K562 (cell line): ENCODE results near the gene ARHGEF26.

Experiments
- CTCF ChIP-seq, 3 experiments: IDR thresholded peaks in 2 of 3; conservative IDR thresholded peaks in 1 of 3; 2 replicates each; pipeline ENCODE4 v1.5.1; 2011 to 2012; ENCODE audit warnings: low read length in 3 of 3, mild to moderate bottlenecking in 3 of 3, control low read depth in 2 of 3, improper control_type of control experiment in 1 of 3, inconsistent platforms in 1 of 3, low read depth in 1 of 3, mixed read lengths in 1 of 3, moderate library complexity in 1 of 3; ENCODE audit not compliant: insufficient read depth in 2 of 3
- FOS ChIP-seq: IDR thresholded peaks from 3 replicates; pipeline ENCODE4 v1.6.1; 2011; ENCODE audit not compliant: insufficient read length; ENCODE audit errors: extremely low read depth
- FOSL1 ChIP-seq: fragments of 200-800 bp; sonication (Bioruptor generic); conservative IDR thresholded peaks from 2 replicates; pipeline ENCODE4 v1.6.1; 2016; ENCODE audit warnings: missing genetic modification characterization, missing compliant biosample characterization
- MAFG ChIP-seq: fragments of 450-650 bp; conservative IDR thresholded peaks from 2 replicates; pipeline ENCODE4 v1.6.1; 2016; ENCODE audit warnings: missing genetic modification characterization, missing compliant biosample characterization
- MAX ChIP-seq: sonication (generic); formaldehyde crosslinking; IDR thresholded peaks from 2 replicates; pipeline ENCODE4 v1.9.0; 2022; ENCODE audit warnings: mild to moderate bottlenecking, missing genetic modification reagents
- SOX6 ChIP-seq: fragments of 450-650 bp; IDR thresholded peaks from 2 replicates; pipeline ENCODE4 v1.6.1; 2014; ENCODE audit warnings: mild to moderate bottlenecking
- SRF ChIP-seq, 2 experiments: fragments of 250-450, 450-650 bp in 1 of 2; sonication (Bioruptor Pico) in 1 of 2; sonication (generic) in 1 of 2; formaldehyde crosslinking; IDR thresholded peaks; 2 replicates each; pipeline versions ENCODE4 v1.5.0 to v1.5.1; 2020 to 2022; ENCODE audit warnings: mild to moderate bottlenecking in 1 of 2, missing genetic modification reagents in 1 of 2
- USF2 ChIP-seq: sonication (generic); formaldehyde crosslinking; IDR thresholded peaks from 2 replicates; pipeline ENCODE4 v1.5.0; 2020; ENCODE audit warnings: missing genetic modification reagents
- ZNF263 ChIP-seq: sonication (generic); formaldehyde crosslinking; IDR thresholded peaks from 2 replicates; pipeline ENCODE4 v1.8.0; 2022; ENCODE audit warnings: mild to moderate bottlenecking, missing genetic modification reagents, borderline replicate concordance

- TF ChIP-seq MAX (CRISPR knock-in tag) (no peak), CTCF (IDR thresholded peaks at IDR 0.05 in 2 of 3, conservative IDR thresholded peaks at IDR 0.05 in 1 of 3; ENCODE audit: insufficient read depth in 2 of 3, low read depth in 1 of 3, low read length in 3 of 3) (no peak), MAFG (tag) (no peak), SRF (CRISPR knock-in tag; IDR thresholded peaks at IDR 0.05) (no peak), SOX6 (no peak), ZNF263 (CRISPR knock-in tag) (no peak), USF2 (CRISPR knock-in tag) (no peak), FOSL1 (tag) (no peak), FOS (no peak)
Observed at GRCh38 chr3:154188846-154189245, 67.7 kb downstream of the ARHGEF26 start.
